ENCODE data around the gene OLFML1.

Gene OLFML1

DNA sequence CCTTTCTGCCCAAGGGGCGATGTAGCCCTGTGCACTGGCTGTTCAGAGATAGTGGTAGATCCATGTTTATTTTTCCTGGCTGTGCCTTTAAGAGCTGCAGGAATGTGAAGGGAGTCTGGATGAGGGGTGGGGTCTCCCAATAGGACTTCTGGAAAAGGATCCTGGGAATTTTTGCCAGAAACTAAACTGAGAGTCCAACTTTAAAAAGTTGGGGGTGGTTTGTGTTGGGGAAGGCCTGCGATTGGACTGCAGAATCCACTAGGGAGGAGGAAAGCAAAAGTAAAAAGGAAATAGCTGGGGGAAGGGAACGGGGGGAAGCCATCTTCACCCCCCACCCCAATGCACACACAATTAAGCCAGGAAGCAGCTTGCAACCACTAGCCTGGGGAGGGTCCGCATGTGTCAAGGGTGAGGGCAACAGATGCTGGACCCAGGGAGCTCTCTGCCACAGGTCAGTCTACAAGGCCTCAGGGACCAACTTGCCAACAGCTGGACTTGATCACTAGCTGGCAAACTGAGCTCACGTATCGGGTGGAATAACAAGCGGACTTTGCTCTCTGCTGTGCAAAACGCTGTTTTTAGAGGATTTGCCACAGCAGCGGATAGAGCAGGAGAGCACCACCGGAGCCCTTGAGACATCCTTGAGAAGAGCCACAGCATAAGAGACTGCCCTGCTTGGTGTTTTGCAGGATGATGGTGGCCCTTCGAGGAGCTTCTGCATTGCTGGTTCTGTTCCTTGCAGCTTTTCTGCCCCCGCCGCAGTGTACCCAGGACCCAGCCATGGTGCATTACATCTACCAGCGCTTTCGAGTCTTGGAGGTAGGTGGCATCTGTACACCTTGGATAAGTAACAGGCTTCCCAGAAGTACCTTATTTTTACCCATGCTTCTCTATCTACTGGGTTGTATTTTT lies at the start of gene OLFML1:
TSS of gene OLFML1 (plus strand) at position 321 of the 912 bp plus-strand sequence. CDS start at position 691, 370 bp downstream.
- TF ChIP-seq GATA1 (IDR thresholded peaks at IDR 0.05; ENCODE audit: low read depth, low read length) (no peak), POLR2A (IDR thresholded peaks at IDR 0.05; ENCODE audit: low read length) (no peak)

DNA sequence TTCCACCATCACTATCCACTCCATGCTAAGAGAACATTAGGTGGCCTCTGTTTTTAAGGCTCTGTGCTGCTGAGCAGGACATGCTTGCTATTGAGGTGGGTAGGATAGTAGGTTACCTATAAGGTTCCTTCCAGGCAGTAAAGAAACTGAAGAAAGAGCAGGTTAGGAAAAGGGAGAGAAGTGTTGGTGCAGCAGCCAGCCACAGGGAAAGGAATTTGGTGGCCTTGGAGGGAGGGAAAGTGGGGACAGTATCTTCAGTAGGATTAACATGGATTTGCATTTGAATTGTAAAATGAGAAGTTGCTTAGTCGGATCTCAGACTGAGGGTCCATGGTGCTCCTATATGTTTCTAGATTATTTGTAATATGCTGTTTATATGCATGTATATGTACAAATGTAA lies 49.2 kb upstream of the OLFML1 start:
- TF ChIP-seq POLR2A (IDR thresholded peaks at IDR 0.05; ENCODE audit: low read length) (no peak), GATA1 (IDR thresholded peaks at IDR 0.05; ENCODE audit: low read depth, low read length) (no peak)
- DNase-seq: no peak

More for the DNA sequence above, at the start of gene OLFML1:
- no peak for DNase-seq

DNA sequence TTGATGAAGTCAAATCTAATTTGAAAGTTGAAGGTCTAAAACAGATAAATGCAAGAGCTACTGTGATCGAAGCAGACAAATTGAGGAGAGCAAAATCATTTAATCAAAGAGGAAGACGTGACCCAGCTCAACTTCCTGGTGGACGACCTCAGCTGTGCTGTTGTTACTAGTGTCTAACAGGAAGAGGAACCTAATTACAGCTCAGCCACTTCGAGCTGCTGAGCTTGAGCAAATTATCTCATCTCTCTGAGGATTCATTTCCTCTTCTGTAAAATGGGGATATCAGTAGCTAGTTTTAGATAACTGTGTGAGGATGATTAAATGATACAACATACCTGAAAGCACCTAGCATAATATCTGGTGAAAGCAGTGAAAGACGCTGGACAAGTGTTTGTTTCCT lies 48.6 kb upstream of the OLFML1 start:
- TF ChIP-seq GATA1 (IDR thresholded peaks at IDR 0.05; ENCODE audit: low read depth, low read length) (no peak), POLR2A (IDR thresholded peaks at IDR 0.05; ENCODE audit: low read length) (no peak)
- no peak for DNase-seq

DNA sequence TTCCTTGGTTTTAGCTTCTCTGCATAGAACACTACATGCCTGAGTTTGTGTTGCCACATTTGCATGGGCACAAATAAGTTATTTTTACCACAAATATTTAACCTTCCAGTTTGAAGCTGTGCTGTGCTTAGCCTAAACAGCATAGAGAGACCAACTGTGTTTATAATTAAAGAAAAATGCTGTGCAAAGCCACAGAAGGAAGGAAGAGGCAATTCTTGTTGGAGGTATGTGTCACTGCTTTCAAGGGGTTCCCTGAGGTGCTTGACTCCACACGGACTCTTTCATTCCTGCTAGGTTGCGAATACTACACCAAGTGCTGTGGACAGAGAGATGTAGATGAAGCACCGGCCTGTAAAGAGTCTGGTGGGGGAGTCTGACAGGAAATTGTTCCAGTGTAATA lies 47.6 kb upstream of the OLFML1 start:
- TF ChIP-seq POLR2A (IDR thresholded peaks at IDR 0.05; ENCODE audit: low read length) (no peak), GATA1 (IDR thresholded peaks at IDR 0.05; ENCODE audit: low read depth, low read length) (no peak)
- DNase-seq: no peak

DNA sequence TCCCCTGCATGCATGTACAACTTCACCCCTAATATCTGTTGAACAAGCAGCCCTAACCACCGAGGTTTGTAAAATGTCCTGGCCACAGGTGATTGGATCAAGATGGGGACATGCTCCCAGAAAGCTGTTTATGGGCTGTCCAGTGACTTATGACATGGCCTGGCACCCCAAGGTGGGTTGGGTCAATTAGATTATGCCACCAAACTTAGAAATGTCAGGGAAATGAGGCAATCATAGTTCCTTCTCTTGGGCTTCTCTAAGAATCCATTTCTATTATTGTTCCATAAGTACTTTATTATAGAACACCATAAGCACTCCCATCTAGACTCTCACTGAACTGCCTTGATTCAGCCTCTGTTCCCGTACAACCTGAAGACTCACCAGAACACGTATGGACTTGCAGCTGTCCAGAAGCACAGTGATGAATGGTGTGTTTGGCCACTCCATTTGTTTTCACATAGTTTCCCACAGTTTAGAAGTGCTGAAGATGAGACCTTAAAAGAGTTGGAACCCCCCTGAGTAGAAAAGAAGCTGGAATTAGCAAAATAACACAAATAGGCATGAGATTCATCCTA lies 45.5 kb upstream of the OLFML1 start:
- DNase-seq: no peak
- TF ChIP-seq GATA1 (IDR thresholded peaks at IDR 0.05; ENCODE audit: low read depth, low read length): no peak
- TF ChIP-seq POLR2A (IDR thresholded peaks at IDR 0.05; ENCODE audit: low read length): no peak

DNA sequence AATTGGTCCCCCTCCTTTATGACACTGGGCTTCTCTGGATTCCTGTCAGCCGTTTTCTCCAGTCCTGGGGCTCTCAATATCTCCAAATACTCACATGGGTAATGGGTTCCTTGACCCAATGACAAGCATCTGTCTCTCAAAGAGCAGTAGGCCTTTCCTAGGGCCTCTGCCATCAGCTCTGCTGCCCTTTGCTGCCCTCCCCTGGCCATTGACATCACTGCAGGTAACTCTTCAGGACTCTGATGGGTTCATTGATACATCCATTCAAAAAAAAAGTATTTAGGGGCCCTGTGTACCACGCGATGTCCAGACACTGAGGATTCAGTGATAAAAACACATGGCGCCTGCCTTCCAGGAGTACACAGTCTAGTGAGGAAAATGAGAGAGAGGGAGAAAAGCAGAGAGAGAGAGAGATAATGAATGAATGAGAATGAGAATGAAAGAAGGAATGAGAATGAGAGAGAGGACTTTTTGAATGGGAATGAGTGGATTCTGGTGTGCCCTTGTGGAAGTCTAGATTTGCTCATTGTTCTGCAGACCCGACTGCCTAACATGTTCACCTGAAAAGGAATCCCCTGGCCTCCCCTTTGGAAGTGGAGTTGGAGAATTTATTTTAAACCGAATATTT lies 42.6 kb upstream of the OLFML1 start:
- peak; percentile 29 to 59 for DNase-seq
- no peak for TF ChIP-seq GATA1 (IDR thresholded peaks at IDR 0.05; ENCODE audit: low read depth, low read length)
- TF ChIP-seq POLR2A (IDR thresholded peaks at IDR 0.05; ENCODE audit: low read length): no peak

DNA sequence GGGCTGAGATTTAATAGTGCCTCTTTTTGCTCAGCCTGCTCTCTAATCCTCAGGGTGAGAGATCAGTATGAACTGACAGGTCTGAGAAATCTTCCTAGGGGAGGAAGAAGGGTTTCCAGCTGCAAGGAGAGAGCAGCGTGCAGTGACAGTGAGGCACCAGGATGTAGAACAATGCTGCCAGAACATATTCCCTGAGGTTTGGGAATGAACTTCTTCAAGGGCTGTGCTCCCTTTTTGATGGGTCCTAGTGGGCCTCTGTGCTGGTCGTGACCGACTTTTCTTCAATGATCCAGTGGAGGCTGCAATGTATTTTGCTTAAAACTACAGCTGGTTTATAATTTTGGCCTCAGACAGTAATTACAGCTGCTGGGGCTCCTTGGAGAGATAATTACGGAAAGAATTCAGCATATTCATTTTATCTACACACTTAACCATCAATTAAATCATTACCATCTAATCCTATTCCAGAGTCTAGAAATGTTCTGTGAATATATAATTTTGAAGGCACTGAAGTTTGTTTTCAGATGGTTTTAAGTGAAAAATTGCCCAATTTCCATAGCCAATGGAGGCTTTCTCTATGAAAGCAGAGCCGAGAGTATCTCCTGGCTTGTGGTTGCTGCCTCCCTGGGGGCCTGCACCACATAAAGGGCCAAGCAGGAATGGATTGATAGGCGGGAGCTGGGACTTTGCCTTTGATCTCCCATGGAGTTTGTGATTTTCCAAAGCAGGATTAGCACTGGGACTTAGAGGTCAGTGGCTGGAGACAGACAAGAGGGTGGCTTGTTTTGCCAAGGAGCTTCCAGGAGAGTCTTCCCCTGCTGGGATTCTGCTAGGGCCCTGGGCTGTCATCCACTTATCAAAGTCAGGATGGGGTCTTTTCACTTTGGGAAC lies 41.0 kb upstream of the OLFML1 start:
- TF ChIP-seq POLR2A (IDR thresholded peaks at IDR 0.05; ENCODE audit: low read length) (no peak), GATA1 (IDR thresholded peaks at IDR 0.05; ENCODE audit: low read depth, low read length) (no peak)
- no peak for DNase-seq

DNA sequence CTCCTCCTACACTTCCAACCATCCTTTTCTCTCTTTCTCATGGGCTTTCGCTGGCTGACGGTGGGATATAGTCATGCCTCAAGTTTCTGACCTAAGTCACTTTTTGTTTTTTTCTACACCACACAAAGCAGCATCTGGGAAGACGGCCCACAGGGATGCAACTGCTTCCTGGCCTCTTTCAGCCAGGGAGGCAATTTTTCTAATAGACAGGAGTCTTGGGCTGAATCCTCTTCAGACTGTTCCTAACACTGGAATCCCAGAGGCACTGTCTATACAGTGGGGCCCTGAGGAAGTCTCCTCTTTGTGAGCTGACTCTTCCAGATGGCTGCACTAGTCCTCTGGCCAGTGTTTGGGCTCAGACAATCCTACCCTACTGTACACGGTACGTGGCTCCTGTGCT lies 39.7 kb upstream of the OLFML1 start:
- TF ChIP-seq GATA1 (IDR thresholded peaks at IDR 0.05; ENCODE audit: low read depth, low read length) (no peak), POLR2A (IDR thresholded peaks at IDR 0.05; ENCODE audit: low read length) (no peak)
- no peak for DNase-seq

DNA sequence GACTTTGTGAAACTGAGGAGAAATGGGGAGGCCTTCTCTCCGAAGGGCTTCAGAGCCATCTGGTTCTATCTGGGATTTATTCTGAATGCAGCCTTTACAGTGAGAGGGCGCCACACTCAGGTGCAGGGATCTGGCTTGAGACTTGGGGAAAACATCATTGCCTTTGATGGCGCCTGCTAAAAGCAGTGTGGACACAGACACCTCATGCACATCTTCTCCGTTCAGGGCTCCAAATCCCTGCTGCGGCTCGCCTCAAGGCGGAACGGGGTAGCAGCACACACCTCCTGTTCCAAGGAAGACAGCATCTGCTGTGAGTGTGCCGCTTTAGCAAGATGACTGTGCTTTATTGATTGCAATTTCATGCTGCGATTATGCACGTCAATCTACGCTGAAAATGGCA lies 37.1 kb upstream of the OLFML1 start:
- DNase-seq: no peak
- TF ChIP-seq POLR2A (IDR thresholded peaks at IDR 0.05; ENCODE audit: low read length) (no peak), GATA1 (IDR thresholded peaks at IDR 0.05; ENCODE audit: low read depth, low read length) (no peak)

DNA sequence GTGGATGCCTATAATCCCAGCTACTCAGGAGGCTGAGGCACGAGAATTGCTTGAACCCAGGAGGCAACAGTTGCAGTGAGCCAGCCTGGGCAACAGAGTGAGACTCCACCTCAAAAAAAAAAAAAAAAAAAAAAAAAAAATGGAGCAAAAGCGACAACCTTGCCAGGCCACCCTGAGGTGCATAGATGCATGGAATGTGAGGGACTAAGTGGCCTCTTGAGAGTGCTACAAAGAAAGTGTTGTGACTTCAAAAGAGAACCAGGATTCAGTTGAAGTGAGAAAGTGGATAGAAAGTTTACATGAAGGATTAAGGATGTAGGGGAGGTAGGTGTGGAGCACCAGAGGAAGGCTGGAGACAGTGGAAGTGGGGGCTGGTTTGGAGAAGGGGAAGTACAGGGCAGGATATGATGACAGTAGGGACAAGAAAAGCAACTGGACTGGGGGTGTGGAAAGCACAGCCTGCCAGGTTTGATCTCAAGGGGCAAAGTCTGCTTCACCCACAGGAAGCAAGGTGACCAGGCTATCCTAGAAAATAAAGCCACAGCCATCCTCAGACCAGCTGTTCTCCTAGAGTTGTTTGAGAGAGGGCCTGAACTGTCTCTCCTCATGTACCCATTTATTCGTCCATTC lies 36.0 kb upstream of the OLFML1 start:
- TF ChIP-seq POLR2A (IDR thresholded peaks at IDR 0.05; ENCODE audit: low read length) (no peak), GATA1 (IDR thresholded peaks at IDR 0.05; ENCODE audit: low read depth, low read length) (no peak)
- DNase-seq: no peak

DNA sequence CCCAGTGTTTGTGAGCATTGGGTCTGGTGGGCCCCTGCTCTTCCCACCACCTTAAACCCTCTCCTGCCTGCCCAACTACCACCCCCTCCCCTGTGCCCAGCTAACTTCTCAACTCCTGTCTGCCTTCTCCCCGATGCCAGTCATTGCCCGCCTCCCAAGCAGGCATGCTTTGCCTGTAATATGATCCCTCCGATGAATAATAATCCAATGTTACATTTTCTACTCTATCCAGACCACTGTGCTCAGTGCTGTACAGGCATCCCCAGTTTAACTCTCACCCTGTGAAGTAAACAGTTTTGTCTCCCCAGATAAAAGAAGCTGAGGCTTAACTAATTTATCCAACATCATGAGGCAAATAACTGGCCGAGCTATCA lies 35.5 kb upstream of the OLFML1 start:
- no peak for DNase-seq
- no peak for TF ChIP-seq GATA1 (IDR thresholded peaks at IDR 0.05; ENCODE audit: low read depth, low read length)
- no peak for TF ChIP-seq POLR2A (IDR thresholded peaks at IDR 0.05; ENCODE audit: low read length)

DNA sequence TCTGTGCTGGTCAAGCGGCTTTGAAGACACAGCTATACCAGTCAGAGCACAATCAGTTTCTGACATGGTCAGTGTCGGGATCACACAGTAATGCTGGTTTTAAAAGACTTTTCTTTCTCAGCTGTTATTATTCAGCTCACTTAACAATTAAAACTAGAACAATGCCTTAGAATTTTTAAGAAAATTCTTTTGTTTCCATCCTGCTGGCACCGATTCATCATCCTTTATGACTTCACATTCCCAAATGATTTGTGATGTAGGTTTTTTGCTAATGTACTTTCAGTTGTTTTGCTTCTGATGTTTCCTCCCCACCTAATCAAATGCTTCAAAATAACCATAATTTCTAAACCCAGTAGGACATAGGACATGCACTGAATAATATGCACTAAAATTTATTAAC lies 34.5 kb upstream of the OLFML1 start:
- no peak for TF ChIP-seq POLR2A (IDR thresholded peaks at IDR 0.05; ENCODE audit: low read length)
- TF ChIP-seq GATA1 (IDR thresholded peaks at IDR 0.05; ENCODE audit: low read depth, low read length): no peak
- no peak for DNase-seq

DNA sequence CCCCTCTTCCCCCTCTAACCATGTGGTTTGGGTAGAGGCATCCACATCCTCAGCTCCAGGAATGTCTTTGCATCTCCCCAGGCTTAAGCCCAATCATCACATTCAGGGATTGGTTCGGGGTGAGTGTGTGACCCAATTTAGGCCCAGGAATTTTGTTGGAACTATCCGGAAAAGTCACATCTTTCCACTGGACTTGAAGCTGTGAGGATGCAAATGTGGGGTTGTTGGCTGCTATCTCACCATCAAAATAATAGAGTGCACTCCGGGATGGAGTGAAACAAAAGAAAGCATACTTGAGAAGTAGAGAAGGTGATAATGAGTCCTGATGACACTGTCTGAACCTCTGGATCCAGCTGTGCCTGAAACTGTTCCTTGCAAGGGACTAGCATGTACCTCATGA lies 33.8 kb upstream of the OLFML1 start:
- DNase-seq: no peak
- TF ChIP-seq POLR2A (IDR thresholded peaks at IDR 0.05; ENCODE audit: low read length) (no peak), GATA1 (IDR thresholded peaks at IDR 0.05; ENCODE audit: low read depth, low read length) (no peak)
